Endothelial cell of umbilical vein (primary cell): ENCODE results near the gene SELENBP1. TPM values are rescaled to one million over a fixed set of nuclear protein-coding genes. Genes with fewer than 3 reads are reported as not detected.

Experiments used
- BruUV-seq: library from RNA; stranded (reverse); fragments of 400-500 nt; replicated peaks from 2 replicates; lab custom pipeline; 2021; lab: Mats Ljungman, UMichigan
- CTCF ChIA-PET: fragments of 300-600, 350-600 bp; sonication (Branson Sonifier 250); formaldehyde crosslinking; loops from one replicate; lab custom pipeline; 2021; ENCODE audit warnings: antibody characterized with exemption, inconsistent platforms; lab: Charles Lee
- POLR2A ChIA-PET: fragments of 300-600, 350-600 bp; sonication (Branson Sonifier 250); formaldehyde crosslinking; loops from one replicate; lab custom pipeline; 2021; ENCODE audit warnings: antibody characterized with exemption, inconsistent platforms; lab: Charles Lee
- DNase-seq: peaks from one replicate; pipeline ENCODE4 v3.0.0-alpha.2; 2011; ENCODE audit warnings: low read depth, low spot score
- FAIRE-seq: peaks from 2 replicates; lab custom pipeline; 2011; peaks lifted over from hg19 to GRCh38; lab: Jason Lieb, UNC
- H2AFZ ChIP-seq: 2 replicates; pipeline ENCODE4 v1.6.0; 2012; ENCODE audit warnings: low read depth, low read length, control low read depth, inconsistent platforms
- H3K27ac ChIP-seq: 2 replicates; pipeline ENCODE4 v1.5.1; 2011; ENCODE audit warnings: low read depth, mild to moderate bottlenecking, control low read depth, low read length, moderate library complexity; ENCODE audit not compliant: insufficient read depth
- H3K27me3 ChIP-seq, 2 experiments: 2 replicates each; pipeline versions ENCODE4 v1.6.0 to v1.6.1; 2011; ENCODE audit warnings: low read length in 2 of 2, mixed read lengths in 1 of 2; ENCODE audit not compliant: control insufficient read depth in 2 of 2, insufficient read depth in 2 of 2
- H3K36me3 ChIP-seq, 2 experiments: 2 replicates in 1 of 2; 3 replicates in 1 of 2; pipeline ENCODE4 v1.5.1; 2011; ENCODE audit warnings: low read length in 2 of 2, mild to moderate bottlenecking in 1 of 2, moderate library complexity in 1 of 2; ENCODE audit not compliant: control insufficient read depth in 2 of 2, insufficient read depth in 2 of 2; ENCODE audit errors: extremely low read depth in 1 of 2
- H3K4me1 ChIP-seq: 3 replicates; pipeline ENCODE4 v1.5.1; 2011; ENCODE audit warnings: mild to moderate bottlenecking, low read length; ENCODE audit not compliant: control insufficient read depth, insufficient read depth; ENCODE audit errors: extremely low read depth
- H3K4me2 ChIP-seq: 2 replicates; pipeline ENCODE4 v1.6.1; 2011; ENCODE audit warnings: low read length, control low read depth, mixed read lengths; ENCODE audit not compliant: insufficient read depth
- H3K4me3 ChIP-seq, 3 experiments: fragments of 200-600 bp in 1 of 3; sonication (generic), shearing (Covaris generic) in 1 of 3; replicated peaks in 1 of 3; 2 replicates each; pipeline ENCODE4 v1.5.1; 2011 to 2016; ENCODE audit warnings: control low read depth in 3 of 3, low read length in 3 of 3, mild to moderate bottlenecking in 2 of 3, inconsistent platforms in 1 of 3, low read depth in 1 of 3, moderate library complexity in 1 of 3; ENCODE audit not compliant: insufficient read depth in 1 of 3
- H3K79me2 ChIP-seq: 2 replicates; pipeline ENCODE4 v1.6.0; 2012; ENCODE audit warnings: low read length, inconsistent platforms; ENCODE audit not compliant: control insufficient read depth, insufficient read depth
- H3K9ac ChIP-seq: replicated peaks from 2 replicates; pipeline ENCODE3; 2011; ENCODE audit warnings: low read length, control low read depth; ENCODE audit not compliant: insufficient read depth; ENCODE audit errors: extremely low read depth
- H3K9me1 ChIP-seq: replicated peaks from 3 replicates; pipeline ENCODE4 v1.6.0; 2011; ENCODE audit warnings: mild to moderate bottlenecking, low read length; ENCODE audit not compliant: control insufficient read depth, insufficient read depth; ENCODE audit errors: extremely low read depth
- H3K9me3 ChIP-seq: replicated peaks from 2 replicates; pipeline ENCODE4 v1.5.1; 2012; ENCODE audit warnings: low read length, inconsistent platforms; ENCODE audit not compliant: control insufficient read depth, insufficient read depth
- H4K20me1 ChIP-seq: replicated peaks from 2 replicates; pipeline ENCODE3; 2011; ENCODE audit warnings: mild to moderate bottlenecking, low read length; ENCODE audit not compliant: control insufficient read depth, insufficient read depth; ENCODE audit errors: extremely low read depth
- FOS ChIP-seq: IDR thresholded peaks from 2 replicates; pipeline ENCODE4 v1.6.1; 2011; ENCODE audit warnings: mild to moderate bottlenecking, low read length, moderate library complexity, borderline replicate concordance; ENCODE audit not compliant: insufficient read depth
- POLR2A ChIP-seq: IDR thresholded peaks from 2 replicates; pipeline ENCODE4 v1.6.1; 2012; ENCODE audit warnings: low read depth, mild to moderate bottlenecking, control low read depth, low read length
- POLR2AphosphoS5 ChIP-seq: IDR thresholded peaks from 2 replicates; pipeline ENCODE4 v1.6.1; 2012; ENCODE audit warnings: low read depth, mild to moderate bottlenecking, control low read depth, low read length, moderate library complexity; ENCODE audit not compliant: insufficient read depth
- dilution Hi-C: fragments of 300-500 bp; cut with MboI; formaldehyde crosslinking; loops from one replicate; pipeline ENCODE4 v1.15.0; 2019; ENCODE audit warnings: low sequenced_read_pairs; ENCODE audit not compliant: extremely low pct_ligation_motif_present
- intact Hi-C: fragments of 100-400 bp; cut with micrococcal nuclease; formaldehyde crosslinking; loops from one replicate; pipeline ENCODE4 v1.10.0; 2022
- polyA plus RNA-seq, 4 experiments: library from polyadenylated mRNA; depleted of rRNA in 3 of 4; stranded (reverse) in 3 of 4; unstranded in 1 of 4; fragments of >200 nt; gene quantifications; 2 replicates each; pipeline versions ENCODE4 v1.2.1 to v1.2.3, GENCODE V29; 2011 to 2012; ENCODE audit warnings: missing spikeins in 1 of 4
- total RNA-seq: library from RNA; stranded (reverse); gene quantifications from 2 replicates; pipeline ENCODE4 v1.2.3, GENCODE V29; 2021
- TF ChIP-seq, protein P1 (sequence below), 2 donors: IDR thresholded peaks; 1 replicate in 1 of 2; 2 replicates in 1 of 2; pipeline ENCODE4 v1.5.1; 2011; ENCODE audit warnings: low read length in 2 of 2, mild to moderate bottlenecking in 2 of 2, moderate library complexity in 2 of 2, control low read depth in 1 of 2, inconsistent platforms in 1 of 2, low read depth in 1 of 2; ENCODE audit not compliant: insufficient read depth in 1 of 2; ENCODE audit errors: extremely low read depth in 1 of 2

Gene SELENBP1
- total and polyA plus RNA-seq, 2 donors (not counting 3 experiments of a cell fraction or from before 2014, with no cell fraction given) = 18.0 to 40.6 TPM

DNA sequence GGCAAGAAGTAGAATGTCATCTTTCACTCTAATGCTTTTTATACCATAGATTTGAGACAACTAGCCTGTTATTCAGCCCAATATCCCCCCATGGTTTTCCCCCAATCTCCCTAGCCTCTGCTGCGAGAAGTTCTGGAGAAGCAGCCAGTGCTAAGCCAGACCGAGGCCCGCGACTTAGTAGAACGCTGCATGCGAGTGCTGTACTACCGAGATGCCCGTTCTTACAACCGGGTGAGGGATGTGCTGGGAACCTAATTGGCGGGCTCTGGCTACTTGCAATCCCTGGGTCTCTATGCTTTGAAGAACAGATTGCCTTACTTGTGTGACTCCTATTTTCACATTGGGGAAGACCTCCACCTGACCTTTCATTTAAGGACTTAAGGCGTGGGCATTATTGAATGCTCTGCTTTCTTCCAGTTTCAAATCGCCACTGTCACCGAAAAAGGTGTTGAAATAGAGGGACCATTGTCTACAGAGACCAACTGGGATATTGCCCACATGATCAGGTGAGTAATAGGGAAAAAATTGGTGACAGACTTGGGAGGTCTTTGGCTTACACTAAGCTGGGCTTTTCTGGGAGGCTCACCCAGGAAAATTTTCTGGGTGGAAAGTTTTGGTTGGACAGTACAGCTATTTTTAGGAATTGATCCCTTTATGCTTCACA is 28.8 kb upstream of the SELENBP1 start:
- ChIA-PET CTCF (interaction anchor here (1.0 to 1.2 kb wide), 3 partner anchors 11 to 100 kb away, joined by 3 to 4 read pairs (median 3); no protein-coding TSS in a partner anchor), POLR2A (no interaction called here)
- Histone ChIP-seq H3K9ac (no peak overlapping the region), H2AFZ (no peak overlapping the region), H3K27ac (no peak overlapping the region), H3K27me3 (no peaks in the 10 kb centered on the region), H3K79me2 (peaks cover 20% of the 10 kb centered on the region), H3K4me3 (no peak overlapping the region), H3K9me3 (no peaks in the 10 kb centered on the region), H3K36me3 (peaks cover 21 to 34% of the 10 kb centered on the region in 2 experiments), H4K20me1 (no peaks in the 10 kb centered on the region), H3K9me1 (no peaks in the 10 kb centered on the region), H3K4me2 (peak overlapping the region; percentile 38), H3K4me1 (peaks cover 6% of the 10 kb centered on the region)
- no TSS peak for BruUV-seq
- no peak for FAIRE-seq
- TF ChIP-seq, protein P1, sequence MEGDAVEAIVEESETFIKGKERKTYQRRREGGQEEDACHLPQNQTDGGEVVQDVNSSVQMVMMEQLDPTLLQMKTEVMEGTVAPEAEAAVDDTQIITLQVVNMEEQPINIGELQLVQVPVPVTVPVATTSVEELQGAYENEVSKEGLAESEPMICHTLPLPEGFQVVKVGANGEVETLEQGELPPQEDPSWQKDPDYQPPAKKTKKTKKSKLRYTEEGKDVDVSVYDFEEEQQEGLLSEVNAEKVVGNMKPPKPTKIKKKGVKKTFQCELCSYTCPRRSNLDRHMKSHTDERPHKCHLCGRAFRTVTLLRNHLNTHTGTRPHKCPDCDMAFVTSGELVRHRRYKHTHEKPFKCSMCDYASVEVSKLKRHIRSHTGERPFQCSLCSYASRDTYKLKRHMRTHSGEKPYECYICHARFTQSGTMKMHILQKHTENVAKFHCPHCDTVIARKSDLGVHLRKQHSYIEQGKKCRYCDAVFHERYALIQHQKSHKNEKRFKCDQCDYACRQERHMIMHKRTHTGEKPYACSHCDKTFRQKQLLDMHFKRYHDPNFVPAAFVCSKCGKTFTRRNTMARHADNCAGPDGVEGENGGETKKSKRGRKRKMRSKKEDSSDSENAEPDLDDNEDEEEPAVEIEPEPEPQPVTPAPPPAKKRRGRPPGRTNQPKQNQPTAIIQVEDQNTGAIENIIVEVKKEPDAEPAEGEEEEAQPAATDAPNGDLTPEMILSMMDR (IDR thresholded peaks at IDR 0.05; ENCODE audit: extremely low read depth in 1 of 2, insufficient read depth in 1 of 2, low read depth in 1 of 2, low read length in 2 of 2) = no peak
- TF ChIP-seq POLR2AphosphoS5 (no peak), POLR2A (peak; percentile 36), FOS (no peak)
- dilution Hi-C loops = no loop called here
- intact Hi-C loops = no loop called here
- DNase-seq = no peak
